ENCODE measurements around the gene LRRC75A.

Gene LRRC75A

DNA sequence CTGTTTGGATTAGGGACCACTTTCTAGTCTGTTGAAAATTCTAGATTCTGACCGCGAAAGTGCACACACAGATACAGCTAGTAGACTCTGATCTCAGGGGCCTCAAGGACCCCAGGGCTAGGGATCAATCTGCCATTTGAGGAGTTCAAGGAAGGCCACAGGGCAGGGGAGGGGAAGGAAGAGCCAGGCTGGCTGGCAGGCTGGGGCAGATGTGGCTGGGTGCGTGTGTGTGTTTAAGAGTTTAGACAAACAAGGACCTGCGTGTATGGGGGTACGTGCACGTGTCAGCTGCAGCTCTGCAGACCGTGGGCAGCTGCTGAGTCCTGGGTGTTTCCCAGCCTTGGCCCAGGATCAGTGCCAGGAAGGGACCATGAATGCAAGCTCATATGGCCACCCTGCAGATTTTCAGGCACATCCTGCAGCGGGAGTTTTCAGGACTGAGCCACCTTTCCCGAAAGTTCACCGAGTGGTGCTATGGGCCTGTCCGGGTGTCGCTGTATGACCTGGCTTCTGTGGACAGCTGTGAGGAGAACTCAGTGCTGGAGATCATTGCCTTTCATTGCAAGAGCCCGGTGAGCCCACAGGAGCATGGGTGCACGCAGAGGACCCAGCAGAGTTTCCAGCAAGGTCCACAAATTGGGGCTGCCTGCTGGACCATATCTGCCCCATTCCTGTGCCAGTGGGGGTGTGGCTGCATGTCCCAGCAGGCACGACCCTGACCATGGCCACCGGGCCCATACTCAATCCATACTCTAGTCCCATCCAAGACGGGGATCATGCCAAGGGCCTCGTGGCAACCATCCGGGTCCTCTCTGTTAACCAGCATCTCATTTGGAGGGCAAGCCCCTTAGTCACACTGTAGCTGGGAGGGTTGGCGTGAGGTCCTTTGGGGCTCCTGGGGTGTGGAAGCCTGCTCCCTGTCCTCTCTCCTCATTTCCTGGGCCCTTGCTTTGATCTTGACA is 66.0 kb downstream of the LRRC75A start:
- Histone ChIP-seq H2AFZ (no peak overlapping the region), H3K36me3 (ENCODE audit: control insufficient read depth, insufficient read depth, low read length) (no peaks in the 10 kb centered on the region), H3K79me2 (no peaks in the 10 kb centered on the region), H3K9me3 (ENCODE audit: control insufficient read depth, low read length) (no peaks in the 10 kb centered on the region), H3K4me3 (ENCODE audit: low read depth, low read length) (no peak overlapping the region), H3K27ac (no peak overlapping the region), H3K4me1 (peaks cover 3% of the 10 kb centered on the region), H3K9ac (no peak overlapping the region), H3K4me2 (ENCODE audit: low read length) (no peak overlapping the region), H3K27me3 (ENCODE audit: control insufficient read depth, insufficient read depth, low read length) (no peaks in the 10 kb centered on the region)
- TF ChIP-seq, protein P1, sequence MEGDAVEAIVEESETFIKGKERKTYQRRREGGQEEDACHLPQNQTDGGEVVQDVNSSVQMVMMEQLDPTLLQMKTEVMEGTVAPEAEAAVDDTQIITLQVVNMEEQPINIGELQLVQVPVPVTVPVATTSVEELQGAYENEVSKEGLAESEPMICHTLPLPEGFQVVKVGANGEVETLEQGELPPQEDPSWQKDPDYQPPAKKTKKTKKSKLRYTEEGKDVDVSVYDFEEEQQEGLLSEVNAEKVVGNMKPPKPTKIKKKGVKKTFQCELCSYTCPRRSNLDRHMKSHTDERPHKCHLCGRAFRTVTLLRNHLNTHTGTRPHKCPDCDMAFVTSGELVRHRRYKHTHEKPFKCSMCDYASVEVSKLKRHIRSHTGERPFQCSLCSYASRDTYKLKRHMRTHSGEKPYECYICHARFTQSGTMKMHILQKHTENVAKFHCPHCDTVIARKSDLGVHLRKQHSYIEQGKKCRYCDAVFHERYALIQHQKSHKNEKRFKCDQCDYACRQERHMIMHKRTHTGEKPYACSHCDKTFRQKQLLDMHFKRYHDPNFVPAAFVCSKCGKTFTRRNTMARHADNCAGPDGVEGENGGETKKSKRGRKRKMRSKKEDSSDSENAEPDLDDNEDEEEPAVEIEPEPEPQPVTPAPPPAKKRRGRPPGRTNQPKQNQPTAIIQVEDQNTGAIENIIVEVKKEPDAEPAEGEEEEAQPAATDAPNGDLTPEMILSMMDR (IDR thresholded peaks at IDR 0.05), result no peak

DNA sequence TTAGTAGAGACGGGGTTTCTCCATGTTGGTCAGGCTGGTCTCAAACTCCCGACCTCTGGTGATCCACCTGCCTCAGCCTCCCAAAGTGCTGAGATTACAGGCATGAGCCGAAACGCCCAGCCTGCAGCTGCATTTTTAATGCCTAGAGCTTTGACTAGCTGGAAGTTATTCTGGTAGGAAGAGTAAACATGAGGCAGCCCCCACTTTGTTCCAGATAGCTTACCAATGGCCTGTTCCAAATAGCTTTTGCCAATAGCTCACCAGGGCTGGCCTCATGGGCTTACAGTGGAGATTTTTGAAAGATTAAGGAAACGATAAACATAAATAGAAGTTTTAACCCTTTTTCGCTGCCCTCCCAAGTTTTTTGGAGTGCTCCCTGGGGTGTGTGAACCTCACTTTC is 66.8 kb downstream of the LRRC75A start:
- Histone ChIP-seq H3K4me2 (ENCODE audit: low read length) (no peak overlapping the region), H3K79me2 (no peaks in the 10 kb centered on the region), H3K27me3 (ENCODE audit: control insufficient read depth, insufficient read depth, low read length) (no peaks in the 10 kb centered on the region), H3K4me3 (ENCODE audit: low read depth, low read length) (no peak overlapping the region), H3K9ac (no peak overlapping the region), H3K36me3 (ENCODE audit: control insufficient read depth, insufficient read depth, low read length) (no peaks in the 10 kb centered on the region), H2AFZ (no peak overlapping the region), H3K27ac (no peak overlapping the region), H3K4me1 (peaks cover 3% of the 10 kb centered on the region), H3K9me3 (ENCODE audit: control insufficient read depth, low read length) (no peaks in the 10 kb centered on the region)
- TF ChIP-seq, protein P1 (IDR thresholded peaks at IDR 0.05), result no peak

DNA sequence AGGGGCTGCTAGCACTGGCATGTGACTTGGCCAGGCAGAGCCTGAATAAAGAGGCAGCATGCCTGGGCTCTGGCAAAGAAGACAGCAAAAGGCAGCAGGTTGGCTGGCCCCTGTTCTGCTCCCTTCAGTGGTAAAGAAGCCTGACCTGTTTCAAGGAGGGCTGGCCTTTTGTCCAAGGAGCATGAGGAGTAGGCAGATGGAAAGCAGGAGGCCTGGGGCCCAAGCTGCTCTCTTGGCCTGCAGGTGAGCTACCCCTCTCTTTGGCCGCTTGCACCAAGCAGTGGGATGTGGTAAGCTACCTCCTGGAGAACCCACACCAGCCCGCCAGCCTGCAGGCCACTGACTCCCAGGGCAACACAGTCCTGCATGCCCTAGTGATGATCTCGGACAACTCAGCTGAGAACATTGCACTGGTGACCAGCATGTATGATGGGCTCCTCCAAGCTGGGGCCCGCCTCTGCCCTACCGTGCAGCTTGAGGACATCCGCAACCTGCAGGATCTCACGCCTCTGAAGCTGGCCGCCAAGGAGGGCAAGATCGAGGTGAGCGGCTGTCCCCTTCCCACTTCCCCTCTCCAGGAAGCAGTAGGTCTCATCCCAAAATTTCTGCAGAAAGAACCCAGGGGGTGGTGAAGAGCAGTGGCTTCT is 68.6 kb downstream of the LRRC75A start:
- no peaks in the 10 kb centered on the region for H3K36me3 ChIP-seq (ENCODE audit: control insufficient read depth, insufficient read depth, low read length)
- no peaks in the 10 kb centered on the region for H3K9me3 ChIP-seq (ENCODE audit: control insufficient read depth, low read length)

DNA sequence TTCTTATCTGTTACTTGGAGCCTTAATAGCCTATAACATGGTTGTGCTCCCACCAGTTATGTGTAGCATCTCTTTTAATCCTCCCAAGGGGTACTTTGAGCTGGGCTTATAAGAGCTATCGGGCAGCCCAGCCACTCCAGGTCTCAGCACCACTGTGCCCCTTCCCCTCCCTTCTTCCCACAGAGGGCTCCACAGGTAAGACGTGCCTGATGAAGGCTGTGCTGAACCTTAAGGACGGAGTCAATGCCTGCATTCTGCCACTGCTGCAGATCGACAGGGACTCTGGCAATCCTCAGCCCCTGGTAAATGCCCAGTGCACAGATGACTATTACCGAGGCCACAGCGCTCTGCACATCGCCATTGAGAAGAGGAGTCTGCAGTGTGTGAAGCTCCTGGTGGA is 69.6 kb downstream of the LRRC75A start:
- Histone ChIP-seq H3K27ac (no peak overlapping the region), H3K36me3 (ENCODE audit: control insufficient read depth, insufficient read depth, low read length) (no peaks in the 10 kb centered on the region), H3K4me2 (ENCODE audit: low read length) (no peak overlapping the region), H3K4me1 (peaks cover 12% of the 10 kb centered on the region), H3K9ac (no peak overlapping the region), H3K27me3 (ENCODE audit: control insufficient read depth, insufficient read depth, low read length) (no peaks in the 10 kb centered on the region), H3K9me3 (ENCODE audit: control insufficient read depth, low read length) (no peaks in the 10 kb centered on the region), H2AFZ (no peak overlapping the region), H3K79me2 (peaks cover 1% of the 10 kb centered on the region), H3K4me3 (ENCODE audit: low read depth, low read length) (no peak overlapping the region)
- TF ChIP-seq, protein P1 (IDR thresholded peaks at IDR 0.05), result no peak

More for the DNA sequence above, 68.6 kb downstream of the LRRC75A start:
- H2AFZ ChIP-seq, result no peak overlapping the region
- H3K4me2 ChIP-seq (ENCODE audit: low read length), result no peak overlapping the region
- TF ChIP-seq, protein P1 (IDR thresholded peaks at IDR 0.05), result no peak
- no peak overlapping the region for H3K4me3 ChIP-seq (ENCODE audit: low read depth, low read length)
- H3K27ac ChIP-seq, result no peak overlapping the region
- H3K4me1 ChIP-seq, result peaks cover 10% of the 10 kb centered on the region
- H3K27me3 ChIP-seq (ENCODE audit: control insufficient read depth, insufficient read depth, low read length), result no peaks in the 10 kb centered on the region
- H3K9ac ChIP-seq, result no peak overlapping the region
- H3K79me2 ChIP-seq, result no peaks in the 10 kb centered on the region
